Measurements from ENCODE around the gene PGAP2. TPM values are rescaled to one million over a fixed set of nuclear protein-coding genes. Genes with fewer than 3 reads are reported as not detected.

The PGAP2 gene
- total RNA-seq, 1 donor from 2014 or later, result 22.4 TPM

- Histone ChIP-seq H3K4me3 (ENCODE audit: insufficient read depth, low read depth, low read length) (peak within 1 kb of the TSS; percentile 90), H3K27me3 (ENCODE audit: insufficient read depth, low read length) (no peaks in the 10 kb centered on the region), H2AFZ (ENCODE audit: low read depth, low read length) (peak within 1 kb of the TSS; percentile 99), H3K27ac (ENCODE audit: low read depth, low read length) (peak within 1 kb of the TSS; percentile 87), H3K4me1 (ENCODE audit: insufficient read depth, low read length) (peaks cover 13% of the 10 kb centered on the region), H4K20me1 (ENCODE audit: insufficient read depth, low read length) (peaks cover 17% of the 10 kb centered on the region), H3K9me3 (ENCODE audit: insufficient read depth, low read depth, low read length) (no peaks in the 10 kb centered on the region), H3K36me3 (ENCODE audit: insufficient read depth, low read length) (no peaks in the 10 kb centered on the region), H3K79me2 (ENCODE audit: insufficient read depth, low read length) (peaks cover 32% of the 10 kb centered on the region), H3K9ac (ENCODE audit: low read length) (peak within 1 kb of the TSS; percentile 96), H3K4me2 (ENCODE audit: low read length) (peak within 1 kb of the TSS; percentile 95)
- peak within 1 kb of the TSS; percentile 91 for H3K4me3 Mint-ChIP-seq (ENCODE audit: unreplicated experiment)
- peak; percentile 76 for DNase-seq (ENCODE audit: low read depth)
- no peaks in the 10 kb centered on the region for H3K9me3 Mint-ChIP-seq (ENCODE audit: unreplicated experiment)
- FAIRE-seq, result no peak
- H3K27ac Mint-ChIP-seq (ENCODE audit: unreplicated experiment), result peak within 1 kb of the TSS; percentile 75
- peaks cover 25% of the 10 kb centered on the region for H3K4me1 Mint-ChIP-seq (ENCODE audit: low read depth, unreplicated experiment)
- no peaks in the 10 kb centered on the region for H3K36me3 Mint-ChIP-seq (ENCODE audit: low read depth, unreplicated experiment)
- no peaks in the 10 kb centered on the region for H3K27me3 Mint-ChIP-seq (ENCODE audit: low read depth, unreplicated experiment)
- TF ChIP-seq CTCF (IDR thresholded peaks at IDR 0.05; ENCODE audit: insufficient read depth, low read depth, low read length), result peak; percentile 70
- TF ChIP-seq EZH2 (IDR thresholded peaks at IDR 0.05; ENCODE audit: insufficient read depth, low read length), result no peak
Measured at GRCh38 chr11:3854977-3855807, 46.8 kb downstream of the PGAP2 start, which contains the start of gene STIM1. TSS of gene STIM1 (plus strand) at chr11:3855664. CDS start at chr11:3856271, 607 bp downstream.

- H3K27me3 ChIP-seq (ENCODE audit: insufficient read depth, low read length), result no peaks in the 10 kb centered on the region
- peaks cover 17% of the 10 kb centered on the region for H4K20me1 ChIP-seq (ENCODE audit: insufficient read depth, low read length)
- H2AFZ ChIP-seq (ENCODE audit: low read depth, low read length), result peak overlapping the region; percentile 93
- Mint-ChIP-seq H3K36me3 (ENCODE audit: low read depth, unreplicated experiment) (no peaks in the 10 kb centered on the region), H3K27me3 (ENCODE audit: low read depth, unreplicated experiment) (no peaks in the 10 kb centered on the region), H3K4me1 (ENCODE audit: low read depth, unreplicated experiment) (peaks cover 33% of the 10 kb centered on the region), H3K9me3 (ENCODE audit: unreplicated experiment) (no peaks in the 10 kb centered on the region), H3K27ac (ENCODE audit: unreplicated experiment) (no peak overlapping the region), H3K4me3 (ENCODE audit: unreplicated experiment) (peak overlapping the region; percentile 91)
- H3K36me3 ChIP-seq (ENCODE audit: insufficient read depth, low read length), result no peaks in the 10 kb centered on the region
- H3K27ac ChIP-seq (ENCODE audit: low read depth, low read length), result peak overlapping the region; percentile 33
- peak overlapping the region; percentile 96 for H3K9ac ChIP-seq (ENCODE audit: low read length)
- FAIRE-seq (no peak), DNase-seq (ENCODE audit: low read depth) (no peak)
- H3K79me2 ChIP-seq (ENCODE audit: insufficient read depth, low read length), result peaks cover 36% of the 10 kb centered on the region
- H3K4me1 ChIP-seq (ENCODE audit: insufficient read depth, low read length), result peaks cover 13% of the 10 kb centered on the region
- H3K4me2 ChIP-seq (ENCODE audit: low read length), result peak overlapping the region; percentile 95
- TF ChIP-seq EZH2 (IDR thresholded peaks at IDR 0.05; ENCODE audit: insufficient read depth, low read length) (no peak), CTCF (IDR thresholded peaks at IDR 0.05; ENCODE audit: insufficient read depth, low read depth, low read length) (no peak)
- peak overlapping the region; percentile 90 for H3K4me3 ChIP-seq (ENCODE audit: insufficient read depth, low read depth, low read length)
- H3K9me3 ChIP-seq (ENCODE audit: insufficient read depth, low read depth, low read length), result no peaks in the 10 kb centered on the region
Measured at GRCh38 chr11:3855808-3856491, 47.6 kb downstream of the PGAP2 start.

Data from astrocyte (in vitro differentiated cells and primary cell).